HCT116 (cell line): ENCODE measurements around the gene POLDIP2. TPM values are rescaled to one million over a fixed set of nuclear protein-coding genes. Genes with fewer than 3 reads are reported as not detected.

Source experiments
- ATAC-seq: fragments of 200-7000 bp; cut with Tn5 transposase; 2 replicates; pipeline ENCODE4 v1.9.1; 2020; ENCODE audit warnings: mild to moderate bottlenecking, moderate library complexity
- BruUV-seq: library from RNA; stranded (reverse); fragments of 400-500 nt; replicated peaks from 2 replicates; lab custom pipeline; 2021; lab: Mats Ljungman, UMichigan
- CTCF ChIA-PET: fragments of 300-600 bp; sonication (Branson Sonifier 250); formaldehyde crosslinking; loops from one replicate; lab custom pipeline; 2021; ENCODE audit warnings: antibody characterized with exemption; lab: Charles Lee
- POLR2A ChIA-PET: fragments of 300-600, 350-600 bp; sonication (Branson Sonifier 250); formaldehyde crosslinking; loops from one replicate; lab custom pipeline; 2021; ENCODE audit warnings: antibody characterized with exemption; lab: Charles Lee
- RAD21 ChIA-PET, 2 experiments: fragments of 300-600 bp; sonication (Branson Sonifier 250); formaldehyde crosslinking; loops; one replicate each; lab custom pipeline; 2023; ENCODE audit warnings: low total read pairs in 2 of 2; ENCODE audit not compliant: uncharacterized antibody in 2 of 2, unreplicated experiment in 2 of 2, low non-redundant PET in 1 of 2; lab: Charles Lee
- DNase-seq: peaks from one replicate; pipeline ENCODE4 v3.0.0-alpha.2; 2010; ENCODE audit warnings: low read depth, low spot score
- H2AFZ ChIP-seq: fragments of 200-600 bp; shearing (Covaris generic), sonication (generic); 2 replicates; pipeline ENCODE4 v1.6.1; 2017; ENCODE audit warnings: low read depth, mixed run types, mixed read lengths, antibody characterized with exemption, low read length; ENCODE audit not compliant: poor library complexity, severe bottlenecking
- H3K27ac ChIP-seq: 2 replicates; pipeline ENCODE4 v1.5.1; 2012; ENCODE audit warnings: low read depth, low read length
- H3K27me3 ChIP-seq: fragments of 200-600 bp; sonication (generic); 2 replicates; pipeline ENCODE4 v1.6.1; 2016; ENCODE audit warnings: mixed run types, low read length, mixed read lengths; ENCODE audit not compliant: insufficient read depth
- H3K36me3 ChIP-seq, 2 experiments: fragments of 200-500 bp in 1 of 2; fragments of 200-600 bp in 1 of 2; sonication (Bioruptor generic) in 1 of 2; sonication (generic) in 1 of 2; 2 replicates each; pipeline versions ENCODE4 v1.5.1 to v1.6.1; 2014 to 2016; ENCODE audit warnings: low read length in 2 of 2, inconsistent platforms in 1 of 2, mixed read lengths in 1 of 2, mixed run types in 1 of 2; ENCODE audit not compliant: insufficient read depth in 2 of 2, control insufficient read depth in 1 of 2
- H3K4me1 ChIP-seq, 2 experiments: fragments of 200-600 bp in 1 of 2; sonication (generic) in 1 of 2; 2 replicates each; pipeline versions ENCODE4 v1.5.1 to v1.6.1; 2012 to 2017; ENCODE audit warnings: low read length in 2 of 2, inconsistent platforms in 1 of 2, mild to moderate bottlenecking in 1 of 2, mixed read lengths in 1 of 2, mixed run types in 1 of 2, moderate library complexity in 1 of 2; ENCODE audit not compliant: insufficient read depth in 2 of 2, control insufficient read depth in 1 of 2
- H3K4me2 ChIP-seq: fragments of 200-600 bp; sonication (generic); 2 replicates; pipeline ENCODE4 v1.6.1; 2017; ENCODE audit warnings: mixed run types, low read length, mixed read lengths
- H3K4me3 ChIP-seq, 2 experiments: fragments of 200-600 bp in 1 of 2; sonication (generic) in 1 of 2; replicated peaks in 1 of 2; 2 replicates each; pipeline ENCODE4 v1.5.1; 2011 to 2016; ENCODE audit warnings: low read length in 2 of 2, control low read depth in 1 of 2, low read depth in 1 of 2, mild to moderate bottlenecking in 1 of 2, mixed read lengths in 1 of 2, mixed run types in 1 of 2
- H3K79me2 ChIP-seq: fragments of 200-600 bp; sonication (generic); 2 replicates; pipeline ENCODE4 v1.6.1; 2017; ENCODE audit warnings: mild to moderate bottlenecking, mixed run types, low read length, moderate library complexity, mixed read lengths; ENCODE audit not compliant: insufficient read depth
- H3K9ac ChIP-seq: fragments of 200-600 bp; sonication (generic); 2 replicates; pipeline ENCODE4 v1.6.1; 2016; ENCODE audit warnings: low read length, mixed read lengths
- H3K9me2 ChIP-seq: fragments of 200-600 bp; sonication (generic), shearing (Covaris generic); 2 replicates; pipeline ENCODE4 v1.6.1; 2017; ENCODE audit warnings: mixed run types, mild to moderate bottlenecking, moderate library complexity; ENCODE audit not compliant: insufficient read depth
- H3K9me3 ChIP-seq, 2 experiments: fragments of 200-500 bp in 1 of 2; fragments of 200-600 bp in 1 of 2; sonication (Bioruptor generic) in 1 of 2; sonication (generic) in 1 of 2; 2 replicates each; pipeline ENCODE4 v1.6.1; 2014 to 2017; ENCODE audit warnings: low read length in 2 of 2, mixed read lengths in 2 of 2, inconsistent platforms in 1 of 2, low read depth in 1 of 2, mild to moderate bottlenecking in 1 of 2, mixed run types in 1 of 2, moderate library complexity in 1 of 2; ENCODE audit not compliant: control insufficient read depth in 1 of 2, insufficient read depth in 1 of 2
- H4K20me1 ChIP-seq: fragments of 200-600 bp; sonication (generic), shearing (Covaris generic); 2 replicates; pipeline ENCODE4 v1.6.1; 2017; ENCODE audit warnings: mixed run types, mild to moderate bottlenecking, moderate library complexity; ENCODE audit not compliant: insufficient read depth
- CTCF ChIP-seq, 3 experiments: fragments of 200-600 bp in 1 of 3; sonication (generic) in 1 of 3; IDR thresholded peaks in 2 of 3; conservative IDR thresholded peaks in 1 of 3; 2 replicates each; pipeline ENCODE4 v1.5.1; 2012 to 2017; ENCODE audit warnings: low read depth in 2 of 3, low read length in 2 of 3, antibody characterized with exemption in 1 of 3, borderline replicate concordance in 1 of 3, control low read depth in 1 of 3, mild to moderate bottlenecking in 1 of 3, mixed read lengths in 1 of 3, mixed run types in 1 of 3, moderate library complexity in 1 of 3; ENCODE audit not compliant: insufficient read depth in 1 of 3
- EZH2phosphoT487 ChIP-seq: fragments of 200-600 bp; IDR thresholded peaks from 2 replicates; pipeline ENCODE4 v1.6.1; 2018; ENCODE audit warnings: antibody characterized with exemption, borderline replicate concordance
- JUND ChIP-seq: IDR thresholded peaks from 2 replicates; pipeline ENCODE4 v1.6.1; 2012
- MAX ChIP-seq: IDR thresholded peaks from 2 replicates; pipeline ENCODE4 v1.6.1; 2012
- POLR2A ChIP-seq: IDR thresholded peaks from 2 replicates; pipeline ENCODE4 v1.7.0; 2011; ENCODE audit warnings: borderline replicate concordance; ENCODE audit not compliant: insufficient read depth, insufficient read length; ENCODE audit errors: extremely low read depth
- RAD21 ChIP-seq: IDR thresholded peaks from 2 replicates; pipeline ENCODE4 v1.6.1; 2012; ENCODE audit warnings: low read depth, mild to moderate bottlenecking
- SIN3A ChIP-seq: IDR thresholded peaks from 2 replicates; pipeline ENCODE4 v1.6.1; 2012; ENCODE audit warnings: low read depth
- SRF ChIP-seq: IDR thresholded peaks from 2 replicates; pipeline ENCODE4 v1.6.1; 2012; ENCODE audit warnings: low read depth
- TCF7L2 ChIP-seq: IDR thresholded peaks from 2 replicates; pipeline ENCODE4 v1.7.0; 2011; ENCODE audit warnings: borderline replicate concordance, inconsistent platforms; ENCODE audit not compliant: insufficient read depth, insufficient read length; ENCODE audit errors: extremely low read depth
- ZFX ChIP-seq: fragments of 450-650 bp; IDR thresholded peaks from 2 replicates; pipeline ENCODE4 v1.6.1; 2017
- intact Hi-C: fragments of 100-400 bp; cut with micrococcal nuclease; formaldehyde crosslinking; loops from 2 replicates; pipeline ENCODE4 v1.10.0; 2022
- total RNA-seq: library from RNA; stranded (reverse); gene quantifications from one replicate; pipeline ENCODE4 v1.2.1, GENCODE V29; 2021; ENCODE audit not compliant: unreplicated experiment

Gene POLDIP2
- total RNA-seq, 1 experiment from 2014 or later = 78.0 TPM

DNA sequence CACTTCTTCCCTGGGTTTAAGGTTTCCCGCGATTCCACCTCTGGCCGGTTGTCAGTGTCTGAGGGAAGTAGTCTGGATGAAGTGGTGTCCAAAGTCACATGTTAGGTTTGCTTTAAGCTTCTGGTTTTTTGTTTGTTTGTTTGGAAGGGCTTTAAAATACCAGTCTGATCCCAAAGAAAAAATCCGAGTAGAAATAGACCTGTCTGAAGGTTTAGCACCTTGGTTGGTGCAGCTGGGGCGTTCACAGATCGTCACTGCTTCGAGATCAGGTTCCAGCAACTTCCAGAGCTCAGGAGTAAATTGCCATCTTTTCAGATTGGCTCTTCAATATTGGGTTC is 37.8 kb downstream of the POLDIP2 start:
- Histone ChIP-seq H3K4me2 (peak overlapping the region; percentile 98), H3K27me3 (no peaks in the 10 kb centered on the region), H3K36me3 (peaks cover 0 to 6% of the 10 kb centered on the region in 2 experiments; a peak in 1 of 4 replicates), H3K79me2 (peaks cover 55% of the 10 kb centered on the region), H3K9me3 (no peaks in the 10 kb centered on the region), H3K9me2 (no peaks in the 10 kb centered on the region), H3K27ac (peak overlapping the region; percentile 71), H4K20me1 (no peaks in the 10 kb centered on the region), H2AFZ (no peak overlapping the region), H3K4me1 (peaks cover 12 to 26% of the 10 kb centered on the region in 2 experiments; a peak in 3 of 4 replicates), H3K4me3 (peak overlapping the region; percentile 86 to 95), H3K9ac (peak overlapping the region; percentile 91)
- CTCF ChIA-PET = interaction anchor here (0.6 to 0.9 kb wide), 2 partner anchors 16 to 106 kb away, joined by 3 read pairs; partner anchors contain the start of genes IFT20 and TNFAIP1
- DNase-seq (no peak), ATAC-seq (no peak)
- no TSS peak for BruUV-seq
- POLR2A ChIA-PET = interaction anchor here (2.4 kb wide), 1 partner anchor 16 kb away, joined by 8 read pairs; the partner anchor contains the start of genes IFT20 and TNFAIP1
- RAD21 ChIA-PET = no interaction called here
- TF ChIP-seq ZFX (no peak), CTCF (IDR thresholded peaks at IDR 0.05 in 2 of 3, conservative IDR thresholded peaks at IDR 0.05 in 1 of 3; ENCODE audit: borderline replicate concordance in 1 of 3, insufficient read depth in 1 of 3, low read depth in 2 of 3, low read length in 2 of 3) (no peak), RAD21 (no peak), TCF7L2 (no peak), SRF (no peak), POLR2A (no peak), MAX (no peak), EZH2phosphoT487 (no peak), JUND (no peak), SIN3A (no peak)
- intact Hi-C loops = loop anchor here (1.0 to 10.0 kb wide), 2 partner anchors 16 to 55 kb away; partner anchors contain the start of genes IFT20, SARM1, TNFAIP1 and VTN
